Activated T-helper 1 cell treated with Interleukin-2 at 50 U/mL for 16 hours (primary cell): ENCODE results near the gene GRHL1.

Experiments
- DNase-seq: peaks from one replicate; pipeline ENCODE4 v3.0.0-alpha.2; 2020; ENCODE audit warnings: low read depth

Gene GRHL1

DNA sequence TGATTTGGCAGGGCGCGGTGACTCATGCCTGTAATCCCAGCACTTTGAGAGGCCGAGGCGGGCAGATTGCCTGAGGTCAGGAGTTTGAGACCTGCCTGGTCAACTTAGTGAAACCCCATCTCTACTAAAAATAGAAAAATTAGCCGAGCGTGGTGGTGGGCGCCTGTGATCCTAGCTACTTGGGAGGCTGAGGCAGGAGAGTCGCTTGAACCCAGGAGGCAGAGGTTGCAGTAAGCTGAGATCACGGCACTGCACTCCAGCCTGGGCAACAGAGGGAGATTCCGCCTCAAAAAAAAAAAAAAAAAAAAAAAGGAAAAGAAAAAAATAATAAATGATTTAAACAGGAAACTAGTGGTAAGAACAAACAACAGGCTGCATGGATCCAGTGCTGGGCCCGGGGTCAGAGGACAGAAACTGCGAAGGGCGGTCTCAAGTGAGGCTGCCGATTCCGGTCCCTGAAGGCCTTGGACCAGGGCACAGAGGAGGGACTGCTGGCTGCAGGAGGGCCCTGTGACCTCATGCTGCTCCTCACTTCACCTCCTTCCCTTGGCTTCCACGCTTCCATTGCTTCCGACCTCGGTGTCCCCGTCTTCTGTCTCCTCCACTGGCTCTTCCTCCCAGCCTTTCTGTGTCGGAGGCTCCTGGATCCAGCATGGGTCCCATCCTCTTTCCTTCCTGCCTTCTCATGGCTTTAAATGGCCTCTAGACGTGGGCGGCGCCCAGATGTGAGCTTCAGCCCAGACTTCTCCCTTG lies 2.1 kb upstream of the GRHL1 start:
- no peak for DNase-seq

DNA sequence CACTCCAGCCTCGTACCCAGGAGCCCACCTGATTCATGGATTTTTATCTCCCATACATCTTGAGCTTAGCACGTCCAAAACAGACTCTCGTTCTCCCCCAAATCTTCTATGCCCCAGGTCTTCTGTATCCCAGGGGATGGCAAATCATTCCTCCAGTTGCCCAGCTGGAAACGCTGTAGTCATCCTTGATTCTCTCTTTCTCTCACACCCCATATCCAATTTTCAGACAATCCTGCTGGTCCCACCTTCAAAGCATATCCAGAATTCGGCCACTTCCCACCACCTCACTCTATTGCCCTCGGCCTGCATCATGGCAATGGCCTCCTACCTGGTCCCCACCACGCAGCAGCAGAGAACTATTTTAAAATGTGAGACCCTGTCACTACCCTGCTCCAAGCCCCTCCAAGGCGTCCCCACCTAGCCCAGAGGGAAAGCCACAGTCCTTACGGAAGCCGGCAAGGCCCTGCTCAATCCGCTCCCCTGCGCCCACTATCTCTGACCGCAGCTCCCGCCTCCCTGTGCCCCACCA lies 1.4 kb upstream of the GRHL1 start:
- DNase-seq = no peak

DNA sequence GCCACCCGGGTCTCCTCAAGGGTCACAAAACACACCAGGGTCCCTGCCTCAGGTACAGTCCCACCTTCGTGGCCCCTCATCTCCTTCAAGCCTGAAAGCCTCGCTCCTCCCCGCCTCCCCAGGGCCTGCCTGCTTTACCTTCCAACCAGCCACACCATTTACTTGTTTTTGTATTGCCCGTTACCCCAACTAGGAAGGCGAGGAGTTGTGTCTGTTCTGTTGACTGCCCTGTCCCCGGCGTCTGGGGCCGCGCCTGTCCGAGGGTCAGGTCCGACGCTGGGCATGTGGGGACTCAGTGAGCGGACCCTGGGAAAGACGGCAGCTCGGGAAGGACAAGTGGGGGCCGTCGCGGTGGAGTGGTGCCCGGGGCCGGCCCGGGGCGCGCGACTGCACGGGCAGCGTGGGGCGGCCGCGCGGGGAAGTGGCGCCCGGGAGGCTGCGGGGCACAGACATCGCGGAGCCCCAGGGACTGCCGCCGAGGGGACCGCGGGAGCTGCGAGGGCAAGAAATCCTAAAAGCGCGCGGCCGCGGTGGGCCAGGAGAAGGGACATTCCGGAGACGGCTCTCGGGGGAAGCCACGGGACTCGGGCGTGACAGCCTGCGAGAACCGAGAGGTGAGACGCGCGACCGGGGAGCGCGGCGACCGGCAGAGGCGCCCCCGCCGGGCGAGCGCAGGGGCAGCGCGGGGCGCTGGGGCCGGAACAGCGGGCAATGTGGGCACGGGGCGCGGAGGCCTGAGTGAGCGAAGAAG lies 797 bp upstream of the GRHL1 start:
- no peak for DNase-seq

GRCh38 chr2:9951272-9951521 lies 296 bp upstream of the GRHL1 start:
- no peak for DNase-seq

DNA sequence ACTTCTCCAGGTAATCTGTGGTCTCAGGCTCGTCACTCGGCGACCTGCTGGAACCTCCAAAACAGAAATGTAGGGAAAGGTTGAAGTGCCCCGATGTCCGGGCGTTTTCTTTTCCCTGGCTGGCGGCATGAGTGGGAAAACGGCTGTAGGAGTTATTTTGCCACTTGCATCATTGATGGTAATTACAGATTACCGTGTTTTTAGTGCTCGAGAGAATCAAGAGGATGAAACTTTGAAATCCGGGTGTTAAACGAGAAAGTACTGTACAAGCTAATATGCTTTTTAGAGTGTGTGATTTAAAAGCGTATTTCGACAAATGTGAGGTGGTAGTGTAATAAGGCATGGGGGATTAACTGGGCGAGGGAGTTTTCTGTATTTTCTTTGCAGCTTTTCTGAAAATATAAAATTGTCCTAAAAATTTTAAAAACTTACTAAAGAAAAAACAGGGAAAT lies 819 bp downstream of the GRHL1 start:
- no peak for DNase-seq

DNA sequence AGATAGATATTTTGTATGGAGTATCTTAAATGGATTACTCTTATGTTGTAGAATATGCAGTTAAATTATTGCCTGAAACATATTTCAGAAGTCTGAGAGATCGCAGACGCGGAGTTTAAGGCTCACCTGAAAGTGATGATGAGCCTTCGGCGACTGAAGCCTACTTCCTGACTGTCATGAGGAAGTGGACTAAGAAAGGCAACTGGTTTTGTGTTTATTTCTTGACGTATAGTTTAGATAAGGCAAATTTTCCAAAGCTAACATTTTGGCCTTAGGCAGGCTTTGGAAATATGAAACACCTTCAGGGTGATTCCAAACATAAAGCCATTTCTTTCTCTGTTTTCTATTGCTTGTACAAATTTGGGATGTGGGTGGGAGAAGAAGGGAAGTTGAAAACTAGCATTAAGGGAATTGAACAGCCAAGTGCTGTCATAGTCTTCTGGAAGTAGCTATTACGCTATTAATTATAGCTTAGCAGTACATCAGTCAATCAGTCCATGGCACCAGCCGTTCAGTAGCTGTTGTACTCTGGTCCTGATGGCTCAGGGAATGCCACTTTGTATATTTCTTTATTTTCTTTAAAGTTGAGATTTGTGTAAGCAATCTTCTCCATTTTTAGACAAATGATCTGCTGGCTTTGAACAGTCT lies 1.5 kb downstream of the GRHL1 start:
- no peak for DNase-seq

DNA sequence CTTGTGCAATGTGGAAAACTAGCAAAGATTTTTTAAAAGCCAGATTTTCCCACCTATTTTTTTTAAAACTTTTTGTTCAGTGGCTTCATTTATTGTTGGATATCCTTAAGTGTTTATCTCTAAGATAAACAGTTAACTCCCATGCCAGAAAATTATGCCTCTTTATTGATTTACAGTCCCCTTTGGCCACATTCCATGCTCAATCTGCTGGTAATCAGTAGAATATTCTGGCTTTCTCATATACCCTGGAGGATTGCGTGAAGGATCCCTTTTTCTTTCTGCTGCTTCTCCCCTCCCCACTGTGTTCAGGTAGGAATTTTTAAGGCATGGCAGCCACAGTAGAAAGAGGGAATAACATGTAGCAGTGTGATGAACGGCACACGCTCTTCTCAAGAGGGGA lies 2.6 kb downstream of the GRHL1 start:
- no peak for DNase-seq

GRCh38 chr2:9958057-9958456 lies 6.6 kb downstream of the GRHL1 start:
- no peak for DNase-seq

GRCh38 chr2:9959262-9959661 lies 7.8 kb downstream of the GRHL1 start:
- no peak for DNase-seq

DNA sequence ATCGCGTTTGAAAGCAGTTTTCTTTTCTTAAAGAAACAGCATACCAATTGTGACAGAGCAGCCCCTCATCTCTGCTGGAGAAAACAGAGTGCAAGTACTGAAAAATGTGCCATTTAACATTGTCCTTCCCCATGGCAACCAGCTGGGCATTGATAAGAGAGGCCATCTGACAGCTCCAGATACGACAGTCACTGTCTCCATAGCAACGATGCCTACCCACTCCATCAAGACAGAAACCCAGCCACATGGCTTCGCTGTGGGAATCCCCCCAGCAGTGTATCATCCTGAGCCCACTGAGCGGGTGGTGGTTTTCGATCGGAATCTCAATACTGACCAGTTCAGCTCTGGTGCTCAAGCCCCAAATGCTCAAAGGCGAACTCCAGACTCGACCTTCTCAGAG lies 9.5 kb downstream of the GRHL1 start:
- no peak for DNase-seq

GRCh38 chr2:9964334-9964980 lies 13.0 kb downstream of the GRHL1 start:
- DNase-seq = no peak

DNA sequence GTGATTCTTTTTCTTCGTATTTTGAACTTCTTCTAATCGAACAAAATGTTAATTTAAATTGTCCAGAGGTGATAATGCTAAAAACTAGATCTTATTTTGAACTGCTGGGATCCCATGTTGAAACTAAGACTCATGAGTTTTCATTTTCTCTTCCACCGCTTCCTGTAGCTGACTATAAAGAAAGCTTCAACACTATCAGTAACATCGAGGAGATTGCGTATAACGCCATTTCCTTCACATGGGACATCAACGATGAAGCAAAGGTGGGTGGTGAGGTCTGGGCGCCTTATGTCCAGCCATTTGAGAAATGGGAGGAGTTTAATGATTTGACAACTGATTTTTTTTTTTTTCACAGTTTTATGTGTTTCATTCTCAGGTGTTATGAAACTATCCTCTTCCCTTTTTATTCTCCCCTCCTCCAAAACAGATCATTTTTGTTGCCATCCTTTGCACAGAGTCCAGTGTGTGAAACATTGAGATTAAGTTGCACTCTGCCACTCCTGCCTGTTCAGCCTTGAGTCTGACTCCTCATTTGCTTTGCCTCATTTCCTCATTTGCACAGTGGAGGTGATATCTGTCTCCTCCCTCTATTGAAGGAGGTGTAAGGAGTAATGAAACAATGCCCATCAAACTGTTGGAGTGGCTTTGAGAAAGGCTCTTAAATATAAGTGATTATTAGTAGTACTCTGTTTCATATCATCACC lies 13.8 kb downstream of the GRHL1 start:
- DNase-seq = no peak

- DNase-seq = no peak
Observed at GRCh38 chr2:9966491-9967022, 15.1 kb downstream of the GRHL1 start.

DNA sequence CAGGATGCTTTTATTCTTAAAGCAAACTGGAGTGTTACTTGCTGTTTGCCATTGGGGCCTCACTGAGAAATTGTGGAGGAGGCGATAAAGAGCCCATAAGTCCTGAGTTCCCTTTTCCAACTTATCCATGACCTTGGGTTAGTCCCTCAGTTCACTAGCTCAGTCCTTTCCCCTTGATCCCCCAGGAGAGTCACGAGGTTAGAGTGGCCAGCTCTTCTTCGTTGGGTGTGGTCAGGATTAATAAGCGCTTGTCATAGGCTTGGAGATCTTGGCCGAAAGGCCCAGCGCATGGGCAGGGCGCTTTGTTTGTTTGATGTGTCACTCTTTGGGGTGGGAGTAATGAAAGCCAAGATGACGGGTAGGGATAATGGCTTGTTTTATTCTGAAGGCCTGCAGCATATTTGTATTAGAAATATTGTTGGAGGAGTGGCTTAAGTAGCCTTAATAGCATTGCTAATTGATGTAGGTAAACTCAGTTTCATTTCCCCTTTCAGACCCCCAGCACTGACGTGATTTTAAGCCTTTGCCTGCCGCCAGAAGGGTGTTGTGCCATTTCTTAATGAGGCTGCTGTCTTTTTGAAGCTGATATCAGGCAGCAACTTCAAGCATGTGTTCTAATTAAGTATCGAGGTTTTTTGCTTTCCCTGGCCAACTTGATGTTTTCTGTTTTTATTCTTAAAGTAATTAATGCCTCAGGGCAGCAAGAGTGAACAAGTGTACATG lies 15.7 kb downstream of the GRHL1 start:
- no peak for DNase-seq

GRCh38 chr2:9968553-9969497 lies 17.3 kb downstream of the GRHL1 start:
- no peak for DNase-seq

- DNase-seq = no peak
Observed at GRCh38 chr2:9970200-9971044, 18.9 kb downstream of the GRHL1 start.

DNA sequence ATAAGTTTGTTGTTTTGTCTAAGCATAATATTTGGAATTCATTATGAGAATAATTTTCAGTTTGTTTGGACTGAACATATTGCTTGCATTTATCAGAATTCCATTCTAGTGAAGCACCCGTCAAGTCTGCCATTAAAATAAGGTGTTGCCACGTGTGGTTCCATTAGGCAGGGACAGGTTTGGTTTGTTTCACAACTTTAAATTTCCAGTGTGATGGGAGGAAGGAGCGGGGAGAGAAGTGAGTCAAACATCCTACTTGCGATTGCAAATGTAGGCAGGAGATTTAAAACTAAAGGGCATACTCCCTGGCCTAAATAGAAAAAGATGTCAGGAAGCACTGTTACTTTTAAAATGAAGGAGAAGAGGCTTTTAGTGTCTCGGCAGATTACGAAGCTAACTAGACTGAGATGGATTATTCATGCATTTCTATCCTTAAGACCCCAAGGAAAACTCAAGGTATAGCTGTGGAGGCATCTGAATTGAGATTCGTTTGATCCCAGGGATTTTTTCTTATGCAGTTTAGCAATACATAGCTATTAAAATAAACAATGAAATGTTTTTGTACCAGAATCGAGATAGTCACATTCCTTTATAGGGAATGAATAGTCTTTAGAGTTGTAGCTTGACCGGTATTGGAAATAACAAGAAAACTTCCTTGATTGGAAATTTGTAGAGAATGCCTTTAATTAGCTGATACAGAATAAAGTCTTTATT lies 19.8 kb downstream of the GRHL1 start:
- DNase-seq = no peak

DNA sequence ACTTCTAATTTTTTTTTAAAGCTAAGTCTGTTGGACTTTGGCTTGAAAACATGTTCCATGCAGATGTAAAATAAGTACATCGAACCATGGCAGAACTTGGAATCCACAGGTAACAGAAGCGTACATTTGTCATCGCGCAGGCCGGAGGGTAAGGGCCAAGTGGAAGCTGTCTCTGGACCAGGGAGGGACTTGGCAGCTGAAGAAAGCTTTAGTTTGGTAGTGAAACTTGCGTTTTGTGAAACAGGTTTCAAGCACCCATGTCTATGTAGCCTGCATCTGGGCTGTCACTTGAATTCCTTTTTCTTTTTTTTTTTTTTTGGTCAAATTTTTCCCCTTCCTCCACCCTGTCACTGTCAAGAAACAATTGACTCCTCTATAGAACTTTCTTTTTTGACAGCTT lies 20.4 kb downstream of the GRHL1 start:
- DNase-seq = no peak
